GM12878 (cell line): ENCODE data around the gene CITED1. TPM values are rescaled to one million over a fixed set of nuclear protein-coding genes. Genes with fewer than 3 reads are reported as not detected.

Experiments used
- CREB1 ChIP-seq: IDR thresholded peaks from 2 replicates; pipeline ENCODE4 v1.6.1; 2012; ENCODE audit warnings: low read depth, mild to moderate bottlenecking, inconsistent platforms
- HDAC6 ChIP-seq: fragments of 200-600 bp; sonication (generic); IDR thresholded peaks from one replicate; pipeline ENCODE4 v1.8.0; 2017; ENCODE audit warnings: antibody characterized with exemption; ENCODE audit not compliant: unreplicated experiment
- POU2F2 ChIP-seq: IDR thresholded peaks from 3 replicates; pipeline ENCODE4 v1.6.1; 2011; ENCODE audit warnings: low read depth, mild to moderate bottlenecking, low read length, borderline replicate concordance
- RAD21 ChIP-seq: IDR thresholded peaks from 2 replicates; pipeline ENCODE4 v1.6.1; 2011; ENCODE audit warnings: mild to moderate bottlenecking, low read depth, low read length, moderate library complexity; ENCODE audit not compliant: insufficient read depth
- TCF12 ChIP-seq: IDR thresholded peaks from 2 replicates; pipeline ENCODE4 v1.6.1; 2011; ENCODE audit warnings: low read depth, mild to moderate bottlenecking, low read length
- polyA plus RNA-seq, 11 experiments: library from polyadenylated mRNA; depleted of rRNA in 4 of 11; unstranded in 6 of 11; stranded (reverse) in 5 of 11; fragments of >200 nt; fragmentation: Nextera tagmentation in 4 of 11; fragmentation: Illumina TruSeq in 1 of 11; extraction: Ambion mirVana in 4 of 11; extraction: Trizol in 1 of 11; gene quantifications; 1 replicate in 1 of 11; 2 replicates in 10 of 11; pipeline versions ENCODE4 v1.2.1 to v1.2.3, GENCODE V29; 2011 to 2016; ENCODE audit warnings: inconsistent platforms in 2 of 11, missing spikeins in 2 of 11, low read depth in 1 of 11
- total RNA-seq, 4 experiments: library from RNA; depleted of rRNA in 3 of 4; stranded (reverse); fragments of >200 nt in 3 of 4; fragmentation: Illumina TruSeq in 1 of 4; extraction: Trizol in 1 of 4; gene quantifications; 2 replicates each; pipeline versions ENCODE4 v1.2.1 to v1.2.3, GENCODE V29; 2013 to 2021
- TF ChIP-seq, protein P1 (sequence below): fragments of 450-650 bp; IDR thresholded peaks from 2 replicates; pipeline ENCODE4 v1.6.1; 2016; ENCODE audit warnings: mild to moderate bottlenecking, moderate library complexity, borderline replicate concordance
- TF ChIP-seq, protein P2 (sequence below): fragments of 450-650 bp; IDR thresholded peaks from 2 replicates; pipeline ENCODE4 v1.6.1; 2017; ENCODE audit warnings: mild to moderate bottlenecking, moderate library complexity
- TF ChIP-seq, protein P3 (sequence below): fragments of 150-350 bp; IDR thresholded peaks from 2 replicates; pipeline ENCODE4 v1.6.1; 2014; ENCODE audit warnings: mild to moderate bottlenecking, low read depth, low read length

CITED1 gene
- total and polyA plus RNA-seq, 10 of the 15 experiments (the other 5 are each of a cell fraction or from before 2014, with no cell fraction given) = 0.56 TPM; not detected in 9

DNA sequence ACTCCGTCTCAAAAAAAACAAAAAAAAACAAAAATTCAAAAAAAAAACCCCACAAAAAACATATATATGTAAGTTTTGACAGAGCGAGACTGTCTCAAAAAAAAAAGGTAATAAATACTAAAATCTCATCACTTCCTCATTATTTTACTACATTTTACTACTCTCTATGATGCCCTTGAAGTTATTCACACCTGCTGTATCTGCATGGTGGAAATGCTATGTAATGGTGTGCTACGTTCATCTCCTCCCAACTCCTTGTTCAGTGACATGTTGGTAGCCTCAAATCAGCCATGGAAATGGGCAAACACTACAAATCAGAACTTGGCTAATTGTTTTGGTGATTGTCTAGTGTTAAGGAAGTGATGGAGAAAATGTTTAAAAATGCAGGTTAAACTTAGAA lies 40.5 kb downstream of the CITED1 start (continued):
- TF ChIP-seq, protein P1, sequence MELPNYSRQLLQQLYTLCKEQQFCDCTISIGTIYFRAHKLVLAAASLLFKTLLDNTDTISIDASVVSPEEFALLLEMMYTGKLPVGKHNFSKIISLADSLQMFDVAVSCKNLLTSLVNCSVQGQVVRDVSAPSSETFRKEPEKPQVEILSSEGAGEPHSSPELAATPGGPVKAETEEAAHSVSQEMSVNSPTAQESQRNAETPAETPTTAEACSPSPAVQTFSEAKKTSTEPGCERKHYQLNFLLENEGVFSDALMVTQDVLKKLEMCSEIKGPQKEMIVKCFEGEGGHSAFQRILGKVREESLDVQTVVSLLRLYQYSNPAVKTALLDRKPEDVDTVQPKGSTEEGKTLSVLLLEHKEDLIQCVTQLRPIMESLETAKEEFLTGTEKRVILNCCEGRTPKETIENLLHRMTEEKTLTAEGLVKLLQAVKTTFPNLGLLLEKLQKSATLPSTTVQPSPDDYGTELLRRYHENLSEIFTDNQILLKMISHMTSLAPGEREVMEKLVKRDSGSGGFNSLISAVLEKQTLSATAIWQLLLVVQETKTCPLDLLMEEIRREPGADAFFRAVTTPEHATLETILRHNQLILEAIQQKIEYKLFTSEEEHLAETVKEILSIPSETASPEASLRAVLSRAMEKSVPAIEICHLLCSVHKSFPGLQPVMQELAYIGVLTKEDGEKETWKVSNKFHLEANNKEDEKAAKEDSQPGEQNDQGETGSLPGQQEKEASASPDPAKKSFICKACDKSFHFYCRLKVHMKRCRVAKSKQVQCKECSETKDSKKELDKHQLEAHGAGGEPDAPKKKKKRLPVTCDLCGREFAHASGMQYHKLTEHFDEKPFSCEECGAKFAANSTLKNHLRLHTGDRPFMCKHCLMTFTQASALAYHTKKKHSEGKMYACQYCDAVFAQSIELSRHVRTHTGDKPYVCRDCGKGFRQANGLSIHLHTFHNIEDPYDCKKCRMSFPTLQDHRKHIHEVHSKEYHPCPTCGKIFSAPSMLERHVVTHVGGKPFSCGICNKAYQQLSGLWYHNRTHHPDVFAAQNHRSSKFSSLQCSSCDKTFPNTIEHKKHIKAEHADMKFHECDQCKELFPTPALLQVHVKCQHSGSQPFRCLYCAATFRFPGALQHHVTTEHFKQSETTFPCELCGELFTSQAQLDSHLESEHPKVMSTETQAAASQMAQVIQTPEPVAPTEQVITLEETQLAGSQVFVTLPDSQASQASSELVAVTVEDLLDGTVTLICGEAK = no peak
- TF ChIP-seq CREB1 (no peak), HDAC6 (no peak), TCF12 (no peak), POU2F2 (no peak), RAD21 (no peak)
- TF ChIP-seq, protein P2, sequence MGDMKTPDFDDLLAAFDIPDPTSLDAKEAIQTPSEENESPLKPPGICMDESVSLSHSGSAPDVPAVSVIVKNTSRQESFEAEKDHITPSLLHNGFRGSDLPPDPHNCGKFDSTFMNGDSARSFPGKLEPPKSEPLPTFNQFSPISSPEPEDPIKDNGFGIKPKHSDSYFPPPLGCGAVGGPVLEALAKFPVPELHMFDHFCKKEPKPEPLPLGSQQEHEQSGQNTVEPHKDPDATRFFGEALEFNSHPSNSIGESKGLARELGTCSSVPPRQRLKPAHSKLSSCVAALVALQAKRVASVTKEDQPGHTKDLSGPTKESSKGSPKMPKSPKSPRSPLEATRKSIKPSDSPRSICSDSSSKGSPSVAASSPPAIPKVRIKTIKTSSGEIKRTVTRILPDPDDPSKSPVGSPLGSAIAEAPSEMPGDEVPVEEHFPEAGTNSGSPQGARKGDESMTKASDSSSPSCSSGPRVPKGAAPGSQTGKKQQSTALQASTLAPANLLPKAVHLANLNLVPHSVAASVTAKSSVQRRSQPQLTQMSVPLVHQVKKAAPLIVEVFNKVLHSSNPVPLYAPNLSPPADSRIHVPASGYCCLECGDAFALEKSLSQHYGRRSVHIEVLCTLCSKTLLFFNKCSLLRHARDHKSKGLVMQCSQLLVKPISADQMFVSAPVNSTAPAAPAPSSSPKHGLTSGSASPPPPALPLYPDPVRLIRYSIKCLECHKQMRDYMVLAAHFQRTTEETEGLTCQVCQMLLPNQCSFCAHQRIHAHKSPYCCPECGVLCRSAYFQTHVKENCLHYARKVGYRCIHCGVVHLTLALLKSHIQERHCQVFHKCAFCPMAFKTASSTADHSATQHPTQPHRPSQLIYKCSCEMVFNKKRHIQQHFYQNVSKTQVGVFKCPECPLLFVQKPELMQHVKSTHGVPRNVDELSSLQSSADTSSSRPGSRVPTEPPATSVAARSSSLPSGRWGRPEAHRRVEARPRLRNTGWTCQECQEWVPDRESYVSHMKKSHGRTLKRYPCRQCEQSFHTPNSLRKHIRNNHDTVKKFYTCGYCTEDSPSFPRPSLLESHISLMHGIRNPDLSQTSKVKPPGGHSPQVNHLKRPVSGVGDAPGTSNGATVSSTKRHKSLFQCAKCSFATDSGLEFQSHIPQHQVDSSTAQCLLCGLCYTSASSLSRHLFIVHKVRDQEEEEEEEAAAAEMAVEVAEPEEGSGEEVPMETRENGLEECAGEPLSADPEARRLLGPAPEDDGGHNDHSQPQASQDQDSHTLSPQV = no peak
- TF ChIP-seq, protein P3, sequence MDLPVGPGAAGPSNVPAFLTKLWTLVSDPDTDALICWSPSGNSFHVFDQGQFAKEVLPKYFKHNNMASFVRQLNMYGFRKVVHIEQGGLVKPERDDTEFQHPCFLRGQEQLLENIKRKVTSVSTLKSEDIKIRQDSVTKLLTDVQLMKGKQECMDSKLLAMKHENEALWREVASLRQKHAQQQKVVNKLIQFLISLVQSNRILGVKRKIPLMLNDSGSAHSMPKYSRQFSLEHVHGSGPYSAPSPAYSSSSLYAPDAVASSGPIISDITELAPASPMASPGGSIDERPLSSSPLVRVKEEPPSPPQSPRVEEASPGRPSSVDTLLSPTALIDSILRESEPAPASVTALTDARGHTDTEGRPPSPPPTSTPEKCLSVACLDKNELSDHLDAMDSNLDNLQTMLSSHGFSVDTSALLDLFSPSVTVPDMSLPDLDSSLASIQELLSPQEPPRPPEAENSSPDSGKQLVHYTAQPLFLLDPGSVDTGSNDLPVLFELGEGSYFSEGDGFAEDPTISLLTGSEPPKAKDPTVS = no peak
- TF ChIP-seq, all 136 proteins: peak for 0
